Measurements from ENCODE around the gene PNKP.
A peak's percentile ranks its signal among the peaks of the same experiment; 100 is the strongest.

PNKP gene

GRCh38 chr19:49860336-49861102, 6.9 kb downstream of the PNKP start:
- DNase-seq (ENCODE audit: low spot score): no peak

DNA sequence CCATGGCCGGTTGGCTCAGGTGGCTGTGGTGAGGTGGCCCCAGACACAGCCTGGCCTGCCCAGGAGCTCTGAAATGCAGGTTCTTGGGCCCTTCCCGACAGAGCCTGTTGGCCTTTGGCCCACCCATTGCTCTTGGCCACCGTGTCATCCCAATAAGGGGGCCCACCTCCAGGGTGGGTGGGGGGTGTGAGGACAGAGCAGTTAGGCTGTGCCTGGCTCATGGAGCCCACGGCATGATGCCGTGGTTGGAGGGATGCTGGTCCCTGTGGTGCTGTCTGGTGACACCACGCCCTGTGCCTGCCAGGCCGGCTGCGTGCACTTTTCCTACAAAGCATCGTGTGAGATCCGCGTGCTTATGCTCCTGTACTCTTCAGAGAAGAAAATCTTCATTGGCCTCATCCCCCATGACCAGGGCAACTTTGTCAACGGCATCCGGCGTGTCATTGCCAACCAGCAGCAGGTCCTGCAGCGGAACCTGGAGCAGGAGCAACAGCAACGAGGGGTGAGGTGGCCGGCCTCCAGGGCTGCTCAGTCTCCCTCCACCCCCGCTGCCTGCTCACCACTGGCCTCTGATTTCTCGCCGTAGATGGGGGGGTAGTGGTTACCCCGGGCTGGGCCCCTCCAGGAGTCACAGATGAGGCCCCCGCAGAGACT, 7.6 kb downstream of the PNKP start:
- DNase-seq (ENCODE audit: low spot score): no peak

GRCh38 chr19:49858088-49858985, 9.0 kb downstream of the PNKP start:
- DNase-seq (ENCODE audit: low spot score): no peak

- DNase-seq (ENCODE audit: low spot score): no peak
These were observed 9.6 kb downstream of the PNKP start for GRCh38 chr19:49857838-49858087.

DNA sequence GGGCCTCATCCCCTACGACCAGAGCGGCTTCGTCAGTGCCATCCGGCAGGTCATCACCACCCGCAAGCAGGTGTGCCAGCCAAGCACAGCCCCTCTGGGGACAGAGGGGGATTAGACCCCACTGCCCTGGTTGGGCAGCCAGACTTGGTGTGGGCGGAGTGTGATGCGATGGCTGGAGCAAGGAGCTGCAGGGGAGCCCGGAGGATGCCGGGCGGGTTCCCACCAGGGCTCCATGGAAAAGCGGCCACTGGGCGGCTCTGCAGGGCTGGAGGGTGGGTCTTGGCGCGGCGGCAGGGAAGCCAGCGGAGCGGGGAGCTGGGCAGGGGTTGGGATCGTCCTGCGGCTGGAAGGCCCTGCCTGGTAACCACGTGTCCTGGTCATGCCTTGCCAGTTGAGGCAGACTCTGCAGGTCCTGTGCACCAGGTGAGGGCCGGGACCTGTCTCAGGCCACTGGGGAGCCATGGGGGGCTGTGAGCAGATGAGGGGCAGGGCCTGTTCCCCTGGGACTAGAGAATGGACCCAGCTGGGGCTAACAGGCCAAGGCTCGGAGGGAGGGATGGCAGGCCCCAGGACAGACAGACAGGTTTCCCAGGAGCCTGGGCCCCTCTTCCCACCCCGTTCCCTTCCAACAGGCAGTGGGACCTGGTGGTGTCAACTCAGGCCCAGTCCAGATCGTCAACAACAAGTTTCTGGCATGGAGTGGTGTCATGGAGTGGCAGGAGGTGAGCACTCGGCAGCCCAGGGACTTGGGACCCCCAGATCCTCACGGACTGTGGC, 10.1 kb downstream of the PNKP start:
- DNase-seq (ENCODE audit: low spot score): no peak

DNA sequence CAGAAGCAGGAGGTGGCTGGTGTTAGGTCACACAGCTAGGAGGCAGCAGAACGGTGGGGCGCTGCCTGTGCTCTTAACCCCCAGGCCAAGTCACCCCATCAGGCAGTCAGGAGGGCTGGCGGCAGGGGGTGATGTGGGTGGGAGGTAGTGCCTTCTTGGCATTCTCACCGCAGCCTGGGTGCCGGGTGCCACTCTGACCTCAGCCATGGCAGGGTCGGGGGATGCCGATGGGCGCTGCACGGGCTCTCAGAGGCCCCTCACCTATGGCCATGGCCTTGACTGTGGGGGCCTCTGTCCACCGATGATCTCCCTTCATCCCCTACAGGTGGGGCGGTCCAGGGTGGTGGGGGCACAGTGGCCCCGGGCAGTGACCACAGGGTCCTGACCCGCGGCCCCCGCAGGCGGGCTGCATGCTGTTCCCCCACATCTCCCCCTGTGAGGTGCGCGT, 10.8 kb downstream of the PNKP start:
- no peak for DNase-seq (ENCODE audit: low spot score)

- no peak for DNase-seq (ENCODE audit: low spot score)
These were observed 11.5 kb downstream of the PNKP start for GRCh38 chr19:49855676-49856573.

DNA sequence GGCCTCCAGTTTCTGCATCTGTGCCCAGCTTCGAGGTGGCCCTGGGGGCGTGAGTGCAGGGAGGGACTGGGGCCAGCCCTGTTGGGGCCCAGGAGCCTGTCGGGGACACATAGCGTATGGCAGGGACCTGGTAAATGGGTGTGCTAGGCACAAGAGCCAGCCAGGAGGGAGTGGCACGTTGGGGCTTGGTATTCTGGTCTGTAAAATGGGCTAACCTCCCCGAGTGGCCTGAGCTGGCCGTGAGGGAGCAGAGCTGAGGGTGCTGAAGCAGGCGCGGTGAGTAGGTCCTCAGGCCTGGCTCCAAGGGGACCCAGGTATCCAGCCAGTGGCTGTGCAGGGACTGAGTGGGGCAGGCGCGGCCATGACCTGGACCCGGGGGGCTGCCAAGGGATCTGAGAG, 12.1 kb downstream of the PNKP start:
- DNase-seq (ENCODE audit: low spot score): no peak

DNA sequence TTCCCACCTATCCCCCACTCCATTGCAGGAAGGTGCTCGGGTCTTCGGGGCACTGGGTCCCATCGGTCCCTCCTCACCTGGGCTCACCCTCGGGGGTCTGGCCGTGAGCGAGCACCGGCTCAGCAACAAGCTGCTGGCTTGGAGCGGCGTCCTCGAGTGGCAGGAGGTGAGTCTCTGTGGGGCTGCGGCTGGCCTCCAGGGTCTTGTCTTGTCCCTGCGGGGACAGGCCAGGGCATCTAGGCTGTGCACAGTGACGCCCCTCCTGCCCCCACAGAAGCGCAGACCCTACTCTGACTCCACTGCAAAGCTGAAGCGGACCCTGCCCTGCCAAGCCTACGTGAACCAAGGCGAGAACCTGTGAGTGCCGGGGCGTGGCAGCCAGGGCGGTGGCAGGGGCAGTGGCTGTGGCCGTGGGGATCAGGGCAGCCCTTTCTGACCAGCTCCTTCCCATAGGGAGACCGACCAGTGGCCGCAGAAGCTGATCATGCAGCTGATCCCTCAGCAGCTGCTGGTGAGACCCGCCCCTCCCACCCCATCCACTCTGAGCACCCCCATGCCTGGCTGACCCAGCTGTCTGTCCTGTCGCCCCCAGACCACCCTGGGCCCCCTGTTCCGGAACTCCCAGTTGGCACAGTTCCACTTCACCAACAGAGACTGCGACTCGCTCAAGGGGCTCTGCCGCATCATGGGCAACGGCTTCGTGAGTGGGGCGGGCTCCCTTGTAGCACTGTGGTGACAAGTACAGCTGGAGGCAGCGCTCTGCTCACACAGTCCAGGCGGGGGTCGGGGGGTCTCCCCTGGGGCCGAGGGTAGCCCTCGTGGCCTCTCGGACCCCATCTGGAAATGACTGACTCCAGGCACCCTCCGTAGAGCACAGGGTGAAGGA, 12.8 kb downstream of the PNKP start:
- no peak for DNase-seq (ENCODE audit: low spot score)

DNA sequence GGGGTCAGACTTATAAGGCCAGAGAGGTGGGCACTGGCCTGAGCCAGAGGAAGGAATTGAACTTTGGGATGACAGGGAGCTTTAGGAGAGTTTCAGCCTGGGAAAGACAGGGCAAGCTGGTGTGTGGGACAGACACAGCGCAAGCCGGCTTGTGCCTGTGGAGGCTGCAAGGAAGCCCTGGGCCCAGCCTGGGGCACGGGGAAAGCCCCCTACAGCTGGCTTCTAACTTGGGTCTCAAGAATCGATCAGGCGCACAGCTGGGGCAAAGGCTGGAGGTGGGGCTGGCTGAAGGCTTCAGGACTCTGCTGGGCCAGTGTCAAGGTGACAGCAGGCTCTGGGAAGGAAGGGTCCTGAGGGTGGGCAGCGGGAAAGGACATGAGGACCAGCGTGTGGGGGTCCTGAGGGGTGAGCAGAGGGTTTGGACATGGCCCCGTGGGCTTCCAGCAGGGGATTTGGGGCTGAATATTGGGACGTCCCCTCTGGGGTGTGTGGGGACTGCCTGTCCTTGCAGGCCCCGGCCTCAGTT, 13.5 kb downstream of the PNKP start:
- no peak for DNase-seq (ENCODE audit: low spot score)

DNA sequence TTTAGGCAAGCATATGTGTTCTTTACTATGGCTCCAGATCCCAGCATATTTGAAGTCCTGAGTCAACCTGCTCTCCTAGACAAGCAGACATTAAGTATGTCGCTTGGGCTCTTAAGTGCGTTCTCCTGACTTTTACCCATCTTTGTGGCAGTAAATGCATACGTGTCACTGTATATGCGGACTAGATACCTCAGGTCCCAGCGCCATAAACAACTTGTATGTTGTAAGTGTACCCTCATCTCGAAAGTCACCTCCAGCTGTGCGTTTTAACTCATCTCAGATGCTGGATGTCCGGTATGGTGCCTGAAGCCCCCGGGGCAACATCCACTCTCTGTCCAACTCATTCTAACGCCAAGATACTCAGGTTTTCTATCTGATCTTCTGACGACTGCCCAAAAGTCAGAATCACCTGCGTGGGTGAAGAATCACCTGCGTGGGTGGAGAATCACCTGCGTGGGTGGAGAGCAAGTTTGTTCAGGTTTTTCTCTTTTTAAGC, 14.7 kb downstream of the PNKP start:
- no peak for DNase-seq (ENCODE audit: low spot score)

DNA sequence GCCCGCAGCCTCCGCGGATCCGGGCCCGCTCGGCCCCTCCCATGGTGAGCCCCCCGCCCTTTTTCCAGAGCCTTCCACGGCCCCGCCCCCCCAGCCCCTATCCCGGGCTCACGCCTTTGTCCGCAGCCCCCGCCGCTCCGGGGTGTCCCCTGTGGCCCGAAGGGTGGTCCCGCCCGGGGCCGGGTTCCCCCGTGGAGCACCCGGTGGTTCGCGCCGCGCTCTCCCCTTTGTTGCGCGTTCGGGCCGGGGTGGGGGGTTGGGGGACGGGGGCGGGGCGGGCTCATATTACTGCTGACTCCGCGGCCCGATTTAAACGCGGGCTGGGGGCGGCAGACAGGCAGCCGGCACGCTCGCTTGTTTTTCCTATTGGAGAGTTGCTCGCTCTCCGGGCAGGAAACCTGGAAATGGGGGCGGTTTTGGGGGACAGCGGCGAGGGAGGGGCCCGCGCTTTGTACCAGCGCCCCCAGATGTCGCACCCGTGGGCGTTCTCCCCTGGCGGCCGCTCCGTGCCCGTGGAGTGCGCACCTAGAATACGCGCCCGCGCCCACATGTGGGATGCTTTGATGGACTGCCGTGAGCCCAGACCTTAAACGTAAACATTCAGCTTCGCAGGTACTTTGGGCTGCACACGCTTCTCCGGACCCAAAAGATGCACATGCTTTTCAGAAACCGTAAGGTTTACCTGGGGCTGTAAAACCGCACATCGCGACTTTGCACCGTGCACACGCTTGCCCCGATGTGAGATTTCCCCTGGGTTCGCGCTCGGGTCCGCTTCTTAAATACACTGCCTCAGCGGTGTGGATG, 15.7 kb downstream of the PNKP start:
- peak; percentile 29 for DNase-seq (ENCODE audit: low spot score)

DNA sequence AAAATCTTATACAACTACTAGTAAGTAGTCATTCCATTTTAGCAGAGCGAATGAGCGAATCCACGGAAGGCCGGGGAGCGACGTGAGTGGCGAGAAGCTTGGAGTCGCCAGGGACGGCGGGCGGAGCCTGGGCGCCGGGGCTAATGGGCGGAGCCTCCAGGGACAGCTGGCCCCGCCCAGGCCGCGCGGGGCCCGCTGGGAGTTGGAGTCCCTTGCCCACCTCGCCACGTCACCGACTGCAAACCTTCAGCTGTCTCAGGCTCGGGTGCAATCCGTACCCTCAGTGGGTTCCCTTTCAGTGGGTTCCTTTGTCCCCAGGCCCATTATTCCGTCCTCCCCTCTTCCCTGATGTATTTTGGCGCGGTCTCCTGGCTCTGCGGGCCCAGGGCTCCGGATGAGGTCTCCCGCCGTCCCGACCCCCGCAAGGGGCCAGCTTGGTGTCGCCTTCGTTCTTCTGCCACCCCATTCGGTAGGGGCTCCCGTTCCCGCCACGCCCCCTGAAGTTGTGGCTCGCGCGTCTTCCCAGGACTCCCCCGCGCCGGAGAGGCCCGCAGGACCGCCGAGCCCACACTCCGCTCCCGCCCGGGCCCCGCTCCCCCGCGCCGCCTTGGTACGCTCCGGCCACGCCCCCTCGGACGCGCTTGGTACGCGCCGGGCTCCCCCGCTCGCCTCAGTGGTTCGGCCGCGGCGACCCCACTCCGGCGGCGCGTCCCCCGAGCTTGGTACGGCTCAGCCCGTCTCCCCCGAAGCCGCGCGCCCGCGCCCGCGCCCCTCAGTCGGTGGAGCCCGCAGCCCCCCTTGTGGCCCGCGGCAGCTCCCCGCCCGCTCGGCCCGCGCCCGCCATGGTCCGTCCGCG, 16.7 kb downstream of the PNKP start, which contains the start of gene PTOV1:
Gene PTOV1 (plus strand): TSS at position 673 of the 856 bp plus-strand sequence.
- peak; percentile 87 for DNase-seq (ENCODE audit: low spot score)

- no peak for DNase-seq (ENCODE audit: low spot score)
These were observed 17.2 kb downstream of the PNKP start for GRCh38 chr19:49850221-49850486.

DNA sequence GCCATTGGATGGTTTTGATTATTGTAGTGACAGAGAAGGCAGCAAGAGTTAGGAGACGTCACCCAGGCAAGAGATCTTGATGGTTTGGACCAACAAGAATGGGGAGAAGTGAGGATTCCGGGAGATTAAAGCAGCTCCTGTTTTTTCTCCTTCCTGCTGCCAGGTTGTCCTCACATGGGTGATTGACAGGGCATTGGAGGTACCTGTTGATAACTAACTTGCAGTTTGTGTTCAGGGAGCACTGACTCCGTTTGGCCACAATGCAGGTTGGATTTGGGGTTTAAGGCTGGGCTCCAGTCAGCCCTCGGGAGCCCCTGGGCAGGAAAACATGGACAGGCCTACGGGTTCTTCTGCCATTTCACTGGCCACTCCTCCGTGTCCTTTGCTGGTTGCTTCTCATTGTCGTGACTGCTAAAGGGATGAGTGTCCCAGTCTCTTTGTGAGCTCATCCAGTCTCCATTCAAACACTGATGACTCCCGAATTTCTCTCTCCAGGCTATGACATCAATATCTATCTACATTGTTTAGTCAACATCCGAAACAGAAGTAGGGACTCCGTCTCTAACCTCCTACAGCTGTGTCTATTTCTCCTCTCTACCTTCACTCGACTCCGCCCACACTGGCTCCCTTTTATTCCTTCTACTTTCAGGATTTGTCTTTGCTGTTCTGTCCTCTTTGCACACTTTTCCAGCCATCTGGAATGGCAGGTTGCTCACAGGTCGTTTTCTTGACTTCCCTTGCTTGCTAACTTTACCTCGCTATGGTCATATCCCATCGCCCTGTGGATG, 17.7 kb downstream of the PNKP start:
- no peak for DNase-seq (ENCODE audit: low spot score)

DNA sequence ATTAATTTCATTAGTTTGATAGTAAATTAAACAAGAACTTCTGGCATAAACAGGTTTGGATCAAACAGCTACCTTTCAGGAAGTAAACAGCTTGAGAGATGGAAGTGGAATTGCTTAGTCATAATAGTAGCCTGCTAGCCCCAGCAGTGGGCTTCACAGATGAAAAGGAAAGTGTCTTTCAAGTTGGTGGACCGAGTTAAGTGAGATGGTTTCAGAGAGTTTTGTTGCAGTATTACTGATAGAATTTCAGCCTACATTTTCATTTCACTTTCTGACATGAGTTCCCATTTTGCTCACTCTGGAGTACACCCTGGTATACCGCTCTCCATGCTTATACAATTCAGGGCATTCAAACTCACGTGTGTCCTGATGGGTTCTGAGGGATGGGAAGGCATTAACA, 18.4 kb downstream of the PNKP start:
- DNase-seq (ENCODE audit: low spot score): no peak

All from CD4-positive, alpha-beta T cell treated with Interleukin-2 at 100 ng/mL for 4 hours (primary cell).